ENCODE data around the gene PCOLCE2. TPM values are rescaled to one million over a fixed set of nuclear protein-coding genes. Genes with fewer than 3 reads are reported as not detected.

Gene PCOLCE2
- total RNA-seq, 1 donor from 2014 or later, result 0.27 TPM

- intact Hi-C loops (cut with micrococcal nuclease), result no loop called here
Measured at GRCh38 chr3:142817897-142818296, 71.0 kb downstream of the PCOLCE2 start.

- intact Hi-C loops (cut with micrococcal nuclease), result no loop called here
Measured at GRCh38 chr3:142817356-142817755, 71.5 kb downstream of the PCOLCE2 start.

GRCh38 chr3:142815803-142816202, 73.1 kb downstream of the PCOLCE2 start:
- intact Hi-C loops (cut with micrococcal nuclease), result no loop called here

- intact Hi-C loops (cut with micrococcal nuclease), result no loop called here
Measured at GRCh38 chr3:142809259-142809658, 79.6 kb downstream of the PCOLCE2 start.

GRCh38 chr3:142808103-142808917, 80.6 kb downstream of the PCOLCE2 start:
- intact Hi-C loops (cut with micrococcal nuclease), result no loop called here

GRCh38 chr3:142802891-142803290, 86.0 kb downstream of the PCOLCE2 start:
- intact Hi-C loops (cut with micrococcal nuclease), result no loop called here

- intact Hi-C loops (cut with micrococcal nuclease), result no loop called here
Measured at GRCh38 chr3:142801746-142802145, 87.1 kb downstream of the PCOLCE2 start.

GRCh38 chr3:142796823-142797222, 92.1 kb downstream of the PCOLCE2 start:
- intact Hi-C loops (cut with micrococcal nuclease), result no loop called here

- intact Hi-C loops (cut with micrococcal nuclease), result no loop called here
Measured at GRCh38 chr3:142795332-142795731, 93.6 kb downstream of the PCOLCE2 start.

- intact Hi-C loops (cut with micrococcal nuclease), result no loop called here
Measured at GRCh38 chr3:142794508-142794907, 94.4 kb downstream of the PCOLCE2 start.

GRCh38 chr3:142787719-142788118, 101.2 kb downstream of the PCOLCE2 start:
- intact Hi-C loops (cut with micrococcal nuclease), result no loop called here

- intact Hi-C loops (cut with micrococcal nuclease), result no loop called here
Measured at GRCh38 chr3:142785996-142786395, 102.9 kb downstream of the PCOLCE2 start.

- intact Hi-C loops (cut with micrococcal nuclease), result no loop called here
Measured at GRCh38 chr3:142784228-142784627, 104.7 kb downstream of the PCOLCE2 start.

- intact Hi-C loops (cut with micrococcal nuclease), result no loop called here
Measured at GRCh38 chr3:142782616-142783015, 106.3 kb downstream of the PCOLCE2 start.

GRCh38 chr3:142779591-142779990, 109.3 kb downstream of the PCOLCE2 start:
- intact Hi-C loops (cut with micrococcal nuclease), result no loop called here

GRCh38 chr3:142778541-142778940, 110.3 kb downstream of the PCOLCE2 start:
- intact Hi-C loops (cut with micrococcal nuclease), result no loop called here

GRCh38 chr3:142777927-142778326, 111.0 kb downstream of the PCOLCE2 start:
- intact Hi-C loops (cut with micrococcal nuclease), result no loop called here

GRCh38 chr3:142768338-142768737, 120.5 kb downstream of the PCOLCE2 start:
- intact Hi-C loops (cut with micrococcal nuclease), result no loop called here

Other genes with a start within 250 kb of the PCOLCE2 start
- gene TRPC1, start 165.0 kb downstream of the PCOLCE2 start, total RNA-seq, result 0.81 and 2.0 TPM in 2 replicates
- gene PAQR9, start 74.6 kb upstream of the PCOLCE2 start, total RNA-seq, result not detected in 2 replicates
- gene U2SURP, start 112.5 kb upstream of the PCOLCE2 start, total RNA-seq, result 136 and 139 TPM in 2 replicates
- gene CHST2, start 230.7 kb upstream of the PCOLCE2 start, total RNA-seq, result 6.0 and 6.7 TPM in 2 replicates